GM13977 (cell line): ENCODE results near the gene CRKL.

Source experiments
- DNase-seq: peaks from one replicate; pipeline ENCODE4 v3.0.0; 2012; ENCODE audit warnings: low spot score
- in situ Hi-C: fragments of 300-500 bp; cut with MboI; formaldehyde crosslinking; loops from one replicate; pipeline ENCODE4 v1.12.0; 2022; ENCODE audit warnings: low sequenced_read_pairs, low pct_unique_long_range_greater_than_20kb, mixed read lengths, inconsistent platforms; ENCODE audit not compliant: unreplicated experiment
- TF ChIP-seq, protein P1 (sequence below): IDR thresholded peaks from 2 replicates; pipeline ENCODE4 v1.5.1; 2012; ENCODE audit warnings: mild to moderate bottlenecking, control low read depth; ENCODE audit not compliant: insufficient read depth; ENCODE audit errors: extremely low read depth, missing control alignments

CRKL gene

DNA sequence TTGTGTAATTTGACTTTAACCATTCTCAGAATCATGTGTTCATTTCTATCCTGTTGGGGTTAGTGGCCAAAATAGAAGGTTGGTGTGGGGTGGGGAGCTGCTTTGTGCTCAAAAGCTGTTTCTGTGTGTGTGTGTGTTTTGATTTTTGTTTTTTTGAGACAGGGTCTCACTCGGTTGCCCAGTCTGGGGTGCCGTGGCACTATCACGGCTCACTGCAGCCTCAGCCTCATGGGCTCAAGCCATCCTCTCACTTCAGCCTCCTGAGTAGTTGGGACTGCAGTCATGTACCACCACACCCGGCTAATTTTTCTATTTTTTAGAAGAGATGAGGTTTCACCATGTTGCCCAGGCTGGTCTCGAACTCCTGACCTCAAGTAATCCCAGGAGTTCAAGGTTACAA is 31.8 kb downstream of the CRKL start:
- DNase-seq, result no peak
- in situ Hi-C loops, result no loop called here
- TF ChIP-seq, protein P1, sequence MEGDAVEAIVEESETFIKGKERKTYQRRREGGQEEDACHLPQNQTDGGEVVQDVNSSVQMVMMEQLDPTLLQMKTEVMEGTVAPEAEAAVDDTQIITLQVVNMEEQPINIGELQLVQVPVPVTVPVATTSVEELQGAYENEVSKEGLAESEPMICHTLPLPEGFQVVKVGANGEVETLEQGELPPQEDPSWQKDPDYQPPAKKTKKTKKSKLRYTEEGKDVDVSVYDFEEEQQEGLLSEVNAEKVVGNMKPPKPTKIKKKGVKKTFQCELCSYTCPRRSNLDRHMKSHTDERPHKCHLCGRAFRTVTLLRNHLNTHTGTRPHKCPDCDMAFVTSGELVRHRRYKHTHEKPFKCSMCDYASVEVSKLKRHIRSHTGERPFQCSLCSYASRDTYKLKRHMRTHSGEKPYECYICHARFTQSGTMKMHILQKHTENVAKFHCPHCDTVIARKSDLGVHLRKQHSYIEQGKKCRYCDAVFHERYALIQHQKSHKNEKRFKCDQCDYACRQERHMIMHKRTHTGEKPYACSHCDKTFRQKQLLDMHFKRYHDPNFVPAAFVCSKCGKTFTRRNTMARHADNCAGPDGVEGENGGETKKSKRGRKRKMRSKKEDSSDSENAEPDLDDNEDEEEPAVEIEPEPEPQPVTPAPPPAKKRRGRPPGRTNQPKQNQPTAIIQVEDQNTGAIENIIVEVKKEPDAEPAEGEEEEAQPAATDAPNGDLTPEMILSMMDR, result no peak

GRCh38 chr22:20949698-20950183 is 32.5 kb downstream of the CRKL start:
- no peak for DNase-seq
- in situ Hi-C loops, result no loop called here
- TF ChIP-seq, protein P1, result no peak

DNA sequence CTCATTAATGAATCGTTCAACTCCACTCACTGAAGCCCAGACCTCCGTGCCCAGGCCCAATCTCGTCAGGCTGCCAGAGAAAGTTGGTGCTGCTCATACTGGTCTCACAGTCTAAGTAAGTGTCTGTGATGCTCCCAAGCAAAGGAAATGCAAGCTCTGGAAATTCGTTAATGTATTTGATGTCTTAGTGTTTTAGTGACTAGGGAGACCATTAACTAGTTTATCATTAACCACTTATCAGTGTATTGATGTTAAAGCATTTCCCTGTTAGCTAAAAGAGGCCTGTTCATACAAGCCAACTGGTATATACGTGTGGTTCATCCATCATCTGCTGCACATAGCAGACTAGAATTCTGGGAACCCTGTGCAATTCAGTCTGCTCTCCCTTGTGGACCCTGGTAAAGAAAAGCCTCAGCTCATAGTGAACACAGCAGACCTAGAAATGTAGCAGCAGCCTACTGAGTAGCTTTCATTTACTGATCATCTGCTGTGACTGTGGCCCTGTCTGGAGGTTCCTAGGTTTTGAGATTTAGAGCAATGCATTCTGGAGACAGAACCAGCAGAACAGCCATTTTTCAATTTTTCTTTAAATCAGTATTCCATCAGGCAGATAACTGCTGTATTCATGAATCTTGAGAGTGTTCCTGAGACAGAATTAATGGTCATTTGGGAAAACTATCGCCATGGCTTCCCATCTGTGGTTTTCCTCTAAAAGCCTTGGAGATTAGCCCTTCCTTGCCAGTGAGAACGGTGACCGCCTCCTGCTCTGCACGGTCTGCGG is 34.1 kb downstream of the CRKL start:
- TF ChIP-seq, protein P1, result no peak

DNA sequence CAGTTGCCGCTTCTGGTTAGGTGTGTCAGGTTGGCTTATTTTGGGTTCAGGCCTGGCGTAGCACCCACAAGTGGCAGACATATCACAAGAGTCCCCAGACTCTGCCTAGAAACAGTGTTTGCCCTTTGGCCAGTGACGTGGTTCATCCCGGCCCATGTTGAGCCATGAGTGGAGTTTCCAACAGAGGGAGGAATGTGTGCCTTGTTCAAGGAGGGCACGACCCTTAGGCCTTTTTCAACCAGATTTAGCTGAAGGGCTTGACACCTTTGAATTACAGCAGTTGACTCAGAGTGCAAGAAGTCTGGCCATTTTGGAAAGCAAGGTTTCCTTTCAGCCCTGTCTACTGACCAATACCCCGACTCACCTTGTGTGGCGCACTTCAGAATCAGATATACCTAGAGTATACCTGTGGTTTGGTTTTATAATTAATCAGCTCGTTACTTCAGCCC is 34.7 kb downstream of the CRKL start:
- TF ChIP-seq, protein P1, result no peak
- in situ Hi-C loops, result no loop called here
- no peak for DNase-seq

More for the DNA sequence above, 34.1 kb downstream of the CRKL start:
- DNase-seq, result no peak
- in situ Hi-C loops, result no loop called here

- TF ChIP-seq, protein P1, result no peak
- no peak for DNase-seq
- in situ Hi-C loops, result no loop called here
These were observed 35.5 kb downstream of the CRKL start for GRCh38 chr22:20952544-20953341.

- in situ Hi-C loops, result no loop called here
- TF ChIP-seq, protein P1, result no peak
- no peak for DNase-seq
These were observed 36.1 kb downstream of the CRKL start for GRCh38 chr22:20953342-20953608.
